NCI-H128 (cell line): ENCODE measurements around the gene NBPF26.
"Not testable (repeated sequence)": the region's sequence is repeated elsewhere in the genome, so short reads cannot be mapped to it uniquely, and the experiment has no call there.

Source experiments
- DNase-seq: peaks from one replicate; lab custom pipeline; 2025; ENCODE audit not compliant: unreplicated experiment; lab: John Stamatoyannopoulos, UW

NBPF26 gene

DNA sequence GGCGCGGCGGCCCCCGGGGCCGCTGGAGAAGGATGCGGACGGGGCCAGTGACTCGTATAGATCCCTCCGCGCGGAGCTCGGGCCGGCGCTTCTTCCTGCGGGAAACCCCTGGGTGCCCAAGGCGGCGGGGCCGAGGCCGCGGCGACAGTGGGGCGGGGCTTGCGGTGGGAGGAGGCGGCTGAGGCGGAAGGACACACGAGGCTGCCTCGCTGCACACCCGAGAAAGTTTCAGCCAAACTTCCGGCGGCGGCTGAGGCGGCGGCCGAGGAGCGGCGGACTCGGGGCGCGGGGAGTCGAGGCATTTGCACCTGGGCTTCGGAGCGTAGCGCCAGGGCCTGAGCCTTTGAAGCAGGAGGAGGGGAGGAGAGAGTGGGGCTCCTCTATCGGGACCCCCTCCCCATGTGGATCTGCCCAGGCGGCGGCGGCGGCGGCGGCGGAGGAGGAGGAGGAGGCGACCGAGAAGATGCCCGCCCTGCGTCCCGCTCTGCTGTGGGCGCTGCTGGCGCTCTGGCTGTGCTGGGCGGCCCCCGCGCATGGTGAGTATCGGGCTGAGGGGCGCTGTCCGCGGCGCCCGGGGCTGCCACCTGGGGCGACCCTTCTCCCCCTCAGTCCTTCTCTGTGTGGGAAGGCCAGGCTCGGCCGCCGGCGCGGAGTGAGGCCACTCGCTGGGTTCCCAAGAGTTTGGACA, at the start of gene NBPF26:
TSS of gene NBPF26 (plus strand) at position 231 of the 688 bp plus-strand sequence.
- not testable (repeated sequence) for DNase-seq

DNA sequence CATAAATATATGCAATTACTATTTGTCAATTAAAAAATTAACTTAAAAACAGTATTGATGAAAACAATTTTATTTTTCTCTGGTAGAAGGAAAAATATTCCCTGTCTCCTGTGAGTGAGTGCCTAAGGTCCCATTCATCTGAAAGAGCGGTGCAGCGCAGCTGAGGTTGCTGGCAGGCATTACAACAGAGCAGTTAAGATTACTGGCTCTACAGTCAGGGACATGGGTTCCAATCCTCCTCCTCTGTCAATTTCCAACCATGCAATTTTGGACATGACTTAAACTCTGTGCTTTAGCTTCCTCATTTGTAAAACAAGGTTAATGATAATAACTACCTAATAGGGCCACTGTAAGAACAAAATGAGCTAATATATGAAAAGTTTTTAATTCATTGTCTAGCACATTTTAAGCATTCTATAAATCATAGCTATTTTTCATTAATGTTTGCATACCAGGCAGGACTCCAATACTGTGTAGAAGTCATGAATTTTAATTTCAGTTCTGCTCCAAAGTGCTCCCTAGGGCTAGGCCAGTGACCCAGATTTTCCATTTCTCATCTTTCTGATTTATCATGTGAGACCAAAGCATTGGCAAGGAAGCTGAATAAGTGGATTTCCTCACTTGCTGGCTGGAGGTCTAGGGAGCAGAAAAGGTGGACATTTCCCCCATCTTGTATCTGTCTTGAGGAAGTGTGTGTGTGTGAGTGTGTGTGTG, 43.5 kb upstream of the NBPF26 start:
- not testable (repeated sequence) for DNase-seq

DNA sequence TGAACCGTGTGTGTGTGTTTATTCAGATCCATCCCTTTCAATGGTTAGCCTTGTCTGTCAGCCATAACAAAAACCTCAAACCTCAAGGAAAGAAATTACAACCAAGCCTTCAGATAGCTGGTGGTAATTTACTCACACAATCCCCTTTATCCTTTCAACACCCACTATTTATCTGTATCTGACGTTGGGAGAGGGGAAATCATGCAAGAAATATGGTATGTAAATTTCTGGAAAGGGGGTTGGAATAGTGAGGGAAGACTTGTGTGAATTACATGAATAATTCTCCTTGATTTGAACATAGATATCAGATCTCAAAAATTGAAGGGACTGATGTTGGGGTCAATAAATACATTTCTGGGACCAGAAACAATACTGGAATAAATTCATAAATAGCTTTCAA, 42.8 kb upstream of the NBPF26 start:
- DNase-seq = not testable (repeated sequence)

DNA sequence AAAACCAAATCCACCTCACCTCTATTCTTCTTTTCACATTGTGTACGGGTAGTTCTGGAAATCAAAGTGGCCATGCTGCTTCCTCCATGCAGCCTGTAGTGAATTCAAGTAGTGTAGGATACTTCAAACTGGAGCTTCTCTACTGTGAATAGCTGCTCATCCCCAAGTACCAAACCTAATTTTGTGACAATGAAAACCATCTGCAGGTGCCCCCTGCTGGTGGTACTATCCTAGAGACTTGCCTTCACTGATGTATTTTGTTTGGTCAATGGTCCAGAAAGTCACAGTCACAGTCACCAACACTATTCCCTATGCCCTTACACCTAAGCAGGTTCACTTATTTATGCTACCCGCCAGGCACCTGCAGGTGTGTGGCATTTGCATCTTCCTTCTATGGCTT, 39.3 kb upstream of the NBPF26 start:
- not testable (repeated sequence) for DNase-seq

DNA sequence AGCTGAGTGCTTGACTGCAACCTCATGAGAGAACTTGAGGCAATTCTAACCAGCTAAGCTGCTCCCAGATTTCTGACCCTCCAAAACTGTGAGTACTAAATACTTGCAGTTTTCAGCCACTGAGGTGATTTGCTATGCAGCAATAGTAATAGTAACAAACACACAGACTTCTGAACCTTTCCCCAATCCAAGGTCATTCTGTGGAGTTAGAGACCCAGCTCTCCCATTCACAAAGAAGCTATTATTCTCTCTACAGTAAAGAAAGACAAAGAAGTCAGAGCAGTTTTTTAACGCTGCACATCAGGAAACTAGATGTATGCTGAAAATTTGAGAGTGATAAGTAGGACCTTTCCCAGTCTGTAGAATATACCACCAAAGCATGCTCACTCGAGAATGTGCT, 38.1 kb upstream of the NBPF26 start:
- DNase-seq = not testable (repeated sequence)

DNA sequence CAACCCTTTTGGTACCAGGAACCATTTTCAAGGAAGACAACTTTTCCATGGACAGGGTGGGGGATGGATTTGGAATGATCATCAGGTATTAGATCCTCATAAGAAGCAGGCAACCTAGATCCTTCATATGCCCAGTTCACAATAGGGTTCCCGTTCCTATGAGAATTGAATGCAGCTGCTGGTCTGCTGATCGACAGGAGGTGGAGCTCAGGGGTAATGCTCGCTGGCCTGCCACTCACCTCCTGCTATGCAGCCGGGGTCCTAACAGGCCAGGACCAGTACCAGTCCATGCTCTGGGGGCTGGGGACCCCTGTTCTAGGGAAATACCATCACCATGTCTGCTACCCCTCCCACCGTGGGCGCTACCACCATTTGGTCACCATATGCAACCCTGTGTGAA, 36.5 kb upstream of the NBPF26 start:
- not testable (repeated sequence) for DNase-seq

DNA sequence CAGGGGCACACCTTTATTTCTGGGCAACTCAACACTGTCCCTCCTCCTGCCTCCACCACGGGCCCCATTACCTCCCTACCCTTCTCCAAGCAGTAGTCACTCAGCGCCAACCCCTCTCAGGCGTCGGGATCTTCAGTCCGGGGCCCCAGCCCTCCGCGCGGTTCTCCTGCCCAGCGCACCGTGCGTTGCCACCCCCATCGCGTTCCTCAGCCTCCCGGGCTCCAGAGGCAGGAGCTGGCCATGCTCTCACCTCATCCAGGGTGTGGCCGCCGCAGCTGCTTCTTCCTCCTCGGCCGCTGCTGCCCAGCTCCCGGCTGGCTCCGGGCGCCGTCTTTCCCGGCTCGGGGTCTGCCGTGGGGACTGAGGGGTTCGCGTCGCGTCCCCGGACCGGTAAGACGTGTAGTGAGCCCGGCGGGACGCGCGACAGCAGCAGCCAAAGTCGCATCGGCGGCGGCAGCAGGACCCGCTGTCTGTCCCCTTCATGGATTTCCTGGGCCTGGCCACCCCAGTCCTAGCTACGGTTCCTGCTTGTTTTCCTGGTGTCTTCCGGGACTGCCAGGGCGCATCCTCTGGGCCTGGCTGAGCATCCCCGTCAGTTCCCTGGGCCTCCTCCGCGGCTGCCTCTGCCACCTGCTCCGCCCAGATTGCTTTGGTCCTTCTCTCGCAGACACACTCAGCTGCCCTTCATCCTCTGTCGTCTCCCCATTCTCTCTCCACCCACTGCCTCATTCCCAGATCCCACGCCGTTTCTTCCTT, 22.8 kb upstream of the NBPF26 start:
- not testable (repeated sequence) for DNase-seq

DNA sequence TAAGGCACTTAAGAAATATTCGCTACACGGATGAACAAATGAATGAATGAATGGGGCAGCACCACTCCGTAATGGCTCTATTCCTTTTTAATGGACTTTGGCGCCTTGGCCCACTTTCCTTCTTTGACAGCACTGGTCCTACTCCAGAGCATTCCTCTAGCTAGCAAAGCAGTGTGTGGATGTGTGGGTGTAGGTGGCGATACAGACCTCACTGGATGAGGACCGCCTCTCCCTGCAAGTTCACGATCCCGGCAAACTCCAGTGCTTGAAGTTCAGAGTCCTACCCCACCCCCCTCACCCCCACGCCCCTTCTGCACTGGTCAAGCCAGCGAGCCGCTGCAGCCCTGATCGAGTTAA, 409 bp upstream of the NBPF26 start:
- DNase-seq = not testable (repeated sequence)

DNA sequence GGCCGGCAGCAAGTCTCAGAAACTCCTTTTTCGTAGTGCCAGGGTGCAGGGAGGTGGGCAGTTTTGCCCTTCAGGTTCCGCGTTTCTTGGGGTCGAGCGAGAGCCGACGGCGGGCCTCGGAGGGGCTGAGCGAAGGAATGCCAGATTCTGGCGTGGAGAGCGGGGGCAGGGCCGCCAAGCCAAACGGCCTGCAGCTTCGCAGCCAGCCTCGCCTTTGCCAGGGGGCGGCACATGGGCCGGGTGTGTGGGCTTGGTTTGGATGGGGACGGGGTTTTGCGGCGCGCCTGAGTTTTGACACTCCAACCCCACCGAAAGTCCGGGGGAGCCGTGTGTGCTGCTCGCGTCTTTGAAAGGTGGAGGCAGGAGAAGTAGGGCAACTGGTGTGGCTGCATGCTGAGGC, 762 bp downstream of the NBPF26 start:
- DNase-seq = not testable (repeated sequence)

DNA sequence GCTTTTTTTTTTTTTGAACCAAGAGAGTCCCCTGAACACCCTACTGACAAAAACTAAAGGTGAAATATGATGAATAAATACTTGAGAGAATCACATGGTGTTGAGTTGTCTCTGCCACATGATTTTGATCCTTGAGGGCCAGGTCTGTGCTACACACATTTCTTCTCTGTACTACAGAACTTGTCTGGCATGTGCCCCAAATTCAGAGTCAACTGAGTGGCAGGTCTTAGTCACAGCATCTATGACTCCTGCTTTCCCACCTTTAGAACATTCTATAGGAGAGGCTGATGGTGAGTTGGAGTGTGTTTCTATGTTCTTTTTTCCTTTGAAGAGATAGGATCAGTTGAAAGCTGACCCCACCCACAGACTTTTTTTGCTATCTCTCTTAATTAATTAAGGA, 5.1 kb downstream of the NBPF26 start:
- DNase-seq = not testable (repeated sequence)

DNA sequence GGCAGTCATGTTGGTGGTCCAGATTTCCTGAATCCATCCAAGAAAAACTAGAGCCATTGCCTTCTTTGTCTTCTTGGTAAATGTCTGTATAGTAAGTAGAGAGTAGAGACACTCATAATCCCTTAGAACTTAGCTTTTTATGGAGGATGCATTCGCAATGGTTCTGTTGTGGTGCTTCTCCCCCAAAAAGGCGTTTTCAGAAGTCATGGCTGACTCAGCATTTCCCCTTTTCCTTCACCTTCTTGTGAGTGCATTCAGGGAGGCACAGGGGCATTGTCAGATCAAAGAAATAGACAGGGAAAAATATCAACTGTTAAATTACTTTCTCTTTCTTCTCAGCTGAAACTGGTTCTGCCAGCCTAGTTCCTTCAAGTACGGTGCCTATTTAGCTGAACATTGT, 45.3 kb downstream of the NBPF26 start:
- DNase-seq = not testable (repeated sequence)

DNA sequence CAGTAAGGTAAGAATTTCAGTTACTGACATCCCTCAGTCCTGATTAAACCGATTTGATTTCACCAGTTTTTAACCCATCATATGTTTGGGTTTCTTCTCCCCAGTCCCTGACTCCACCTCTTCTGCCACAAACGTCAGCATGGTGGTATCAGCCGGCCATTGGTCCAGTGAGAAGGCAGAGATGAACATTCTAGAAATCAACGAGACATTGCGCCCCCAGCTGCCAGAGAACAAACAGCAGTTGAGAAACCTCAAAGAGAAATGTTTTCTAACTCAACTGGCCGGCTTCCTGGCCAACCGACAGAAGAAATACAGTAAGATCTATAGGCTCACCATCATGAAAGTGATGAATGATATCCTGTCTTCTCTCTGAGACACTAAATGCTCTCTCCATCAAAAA, 81.7 kb downstream of the NBPF26 start:
- not testable (repeated sequence) for DNase-seq

DNA sequence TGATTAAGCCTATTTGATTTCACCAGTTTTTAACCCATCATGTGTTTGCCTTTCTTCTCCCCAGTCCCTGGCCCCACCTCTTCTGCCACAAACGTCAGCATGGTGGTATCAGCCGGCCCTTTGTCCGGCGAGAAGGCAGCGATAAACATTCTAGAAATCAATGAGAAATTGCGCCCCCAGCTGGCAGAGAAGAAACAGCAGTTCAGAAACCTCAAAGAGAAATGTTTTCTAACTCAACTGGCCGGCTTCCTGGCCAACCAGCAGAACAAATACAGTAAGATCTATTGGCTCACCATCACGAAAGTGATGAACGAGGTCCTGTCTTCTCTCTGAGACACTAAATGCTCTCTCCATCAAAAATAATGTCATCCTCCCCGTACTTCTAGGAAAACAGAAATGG, 88.1 kb downstream of the NBPF26 start:
- DNase-seq = not testable (repeated sequence)

DNA sequence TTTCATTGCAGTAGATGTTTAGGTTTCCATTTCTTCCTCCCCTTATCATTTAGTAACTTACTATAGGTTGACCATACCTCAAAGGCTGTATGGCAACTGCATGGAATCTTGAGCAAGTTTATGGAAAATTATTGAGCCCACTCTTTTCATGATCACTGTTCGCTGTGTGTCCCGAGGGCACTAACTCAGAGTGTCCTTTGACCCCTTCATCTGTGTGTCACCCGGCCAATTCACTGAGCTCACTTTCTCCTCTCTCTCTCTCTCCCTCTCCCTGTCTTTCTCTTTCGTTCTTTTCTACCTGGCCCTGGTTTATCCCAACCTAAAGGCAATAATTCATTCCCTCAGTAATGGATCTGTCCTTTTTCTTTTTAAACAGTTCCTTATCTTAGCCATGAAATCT, 101.3 kb downstream of the NBPF26 start:
- not testable (repeated sequence) for DNase-seq

DNA sequence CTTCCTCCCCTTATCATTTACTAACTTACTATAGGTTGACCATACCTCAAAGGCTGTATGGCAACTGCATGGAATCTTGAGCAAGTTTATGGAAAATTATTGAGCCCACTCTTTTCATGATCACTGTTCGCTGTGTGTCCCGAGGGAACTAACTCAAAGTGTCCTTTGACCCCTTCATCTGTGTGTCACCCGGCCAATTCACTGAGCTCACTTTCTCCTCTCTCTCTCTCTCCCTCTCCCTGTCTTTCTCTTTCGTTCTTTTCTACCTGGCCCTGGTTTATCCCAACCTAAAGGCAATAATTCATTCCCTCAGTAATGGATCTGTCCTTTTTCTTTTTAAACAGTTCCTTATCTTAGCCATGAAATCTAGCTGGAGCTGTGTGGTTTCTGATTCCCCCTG, 102.9 kb downstream of the NBPF26 start:
- not testable (repeated sequence) for DNase-seq

DNA sequence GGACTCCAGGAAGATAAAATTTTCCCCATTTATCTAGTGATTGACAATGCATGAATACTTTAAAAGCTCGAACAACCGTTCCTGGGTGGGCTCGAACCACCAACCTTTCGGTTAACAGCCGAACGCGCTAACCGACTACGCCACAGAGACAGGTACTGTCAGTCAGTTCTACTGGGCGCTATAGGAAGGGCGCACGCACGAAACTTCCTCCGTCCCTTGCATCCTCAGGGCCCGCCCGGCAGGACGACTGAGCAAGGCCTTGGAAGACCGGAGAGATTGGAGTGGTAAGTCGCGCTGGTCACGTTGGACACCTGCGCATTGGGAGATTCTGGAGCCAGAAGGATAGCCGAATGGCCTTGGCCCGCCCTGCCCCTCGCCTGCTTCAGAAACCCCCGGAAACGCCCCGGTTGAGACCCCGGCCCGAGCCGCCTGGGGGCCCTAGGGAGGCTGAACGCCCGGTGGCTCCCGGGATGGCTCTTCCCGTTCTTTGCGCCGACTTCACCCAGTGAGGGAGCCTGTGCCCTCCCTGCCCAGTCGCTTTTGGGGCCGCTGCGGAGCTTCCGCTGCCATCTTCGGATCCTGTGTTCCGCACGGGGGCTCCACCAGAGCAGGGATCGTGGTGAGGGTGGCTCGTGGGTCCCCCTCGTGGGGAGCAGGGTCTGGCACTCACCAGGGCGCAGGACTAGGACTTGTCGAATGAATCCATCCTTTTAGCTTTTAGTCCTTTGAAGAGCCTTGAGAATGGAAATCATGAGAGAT, 120.6 kb downstream of the NBPF26 start:
- DNase-seq = not testable (repeated sequence)

DNA sequence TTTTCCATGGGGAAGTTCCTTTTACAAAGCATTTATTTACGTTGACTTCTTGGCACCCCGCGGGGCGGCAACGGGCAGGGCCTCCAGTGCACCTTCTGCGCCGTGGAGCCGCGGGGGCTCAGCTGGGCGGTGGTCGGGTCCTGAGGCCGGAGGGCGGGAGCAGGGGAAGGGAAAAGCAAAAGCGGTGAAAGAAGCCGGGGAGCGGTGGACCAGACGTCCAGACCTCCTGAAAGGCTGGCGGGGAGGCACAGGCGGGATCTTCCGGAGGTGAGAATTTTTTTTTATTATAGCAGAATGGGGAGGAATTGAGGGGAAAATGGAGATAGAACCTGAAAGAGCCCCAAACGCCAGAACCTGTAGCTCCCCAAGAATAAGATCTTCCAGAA, 121.2 kb downstream of the NBPF26 start:
- not testable (repeated sequence) for DNase-seq

DNA sequence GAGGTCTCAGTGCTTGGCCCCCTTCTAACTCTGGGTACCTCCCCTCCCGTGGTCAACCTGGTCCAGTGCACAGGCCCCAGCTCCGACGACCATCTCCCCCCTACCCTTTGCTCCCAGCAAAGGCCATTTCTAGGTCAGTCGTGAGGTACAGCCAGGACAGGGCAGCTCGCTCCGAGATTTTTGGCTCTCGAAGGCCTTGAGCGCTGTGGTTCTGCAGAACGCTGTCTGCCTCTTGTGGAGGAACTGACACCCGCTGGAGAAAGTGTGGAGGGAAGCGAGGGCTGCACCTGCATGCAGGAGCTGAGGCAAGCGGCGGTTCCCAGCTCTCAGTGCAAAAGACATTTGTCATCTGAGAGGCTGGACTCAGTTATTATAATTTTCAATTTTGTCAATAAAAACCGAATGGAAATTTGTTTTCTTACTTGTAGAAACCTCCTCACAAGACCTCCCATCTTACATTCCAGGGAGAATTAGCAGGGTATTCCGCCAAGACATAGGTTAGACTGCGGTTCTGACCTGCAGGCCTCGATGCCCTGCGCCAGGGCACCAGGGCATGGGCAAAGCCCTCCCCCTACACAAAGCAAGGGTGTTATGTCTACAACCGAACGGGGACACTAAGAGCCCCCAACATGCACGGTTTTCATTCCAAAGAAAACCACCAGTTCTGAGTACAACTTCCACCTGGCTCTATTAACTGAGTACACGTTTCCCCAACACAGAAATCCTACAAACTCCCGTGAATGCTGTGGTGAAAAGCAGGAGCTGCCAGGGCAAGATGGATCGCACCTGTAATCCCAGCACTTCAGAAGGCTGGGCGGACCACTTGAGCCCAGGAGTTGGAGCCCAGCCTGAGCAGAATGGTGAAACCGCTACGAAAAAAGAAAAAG, 125.9 kb downstream of the NBPF26 start:
- not testable (repeated sequence) for DNase-seq

DNA sequence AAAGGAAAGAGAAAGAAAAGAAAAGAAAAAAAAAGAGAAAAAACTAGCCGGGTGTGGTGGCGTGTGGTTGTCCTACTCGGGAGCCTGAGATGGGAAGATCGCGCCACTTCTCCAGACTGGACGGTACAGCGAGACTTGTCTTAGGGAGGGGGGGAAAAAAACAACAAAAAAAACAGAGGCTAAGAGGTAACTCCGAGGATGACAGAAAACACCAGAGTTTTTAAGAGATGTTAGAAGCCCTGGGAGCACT, 126.5 kb downstream of the NBPF26 start:
- not testable (repeated sequence) for DNase-seq
